GM19372 (cell line): ENCODE results near the gene GPNMB.
"Not testable (repeated sequence)": the region's sequence is repeated elsewhere in the genome, so short reads cannot be mapped to it uniquely, and the experiment has no call there.

Experiments
- ATAC-seq: cut with Tn5 transposase; IDR thresholded peaks from one replicate; pipeline ENCODE4 v1.9.1; 2021; ENCODE audit warnings: mild to moderate bottlenecking, low read depth, moderate library complexity; ENCODE audit not compliant: unreplicated experiment

Gene GPNMB

DNA sequence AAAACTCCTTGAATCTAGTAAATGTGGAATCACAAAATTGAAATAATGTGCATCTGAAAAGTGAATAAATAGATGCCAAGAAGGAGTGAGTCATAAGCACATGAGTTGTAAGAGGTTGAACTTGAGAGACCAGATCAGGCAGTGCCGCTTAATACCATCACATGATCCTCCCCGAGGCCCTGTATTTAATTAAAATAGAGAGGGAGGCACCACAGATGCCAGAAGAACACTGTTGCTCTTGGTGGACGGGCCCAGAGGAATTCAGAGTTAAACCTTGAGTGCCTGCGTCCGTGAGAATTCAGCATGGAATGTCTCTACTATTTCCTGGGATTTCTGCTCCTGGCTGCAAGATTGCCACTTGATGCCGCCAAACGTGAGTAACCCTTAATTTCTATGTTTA, at the start of gene GPNMB:
Gene GPNMB (plus strand): TSS at position 221 of the 400 bp plus-strand sequence. CDS start 83 bp downstream, at position 304.
- no peak for ATAC-seq

DNA sequence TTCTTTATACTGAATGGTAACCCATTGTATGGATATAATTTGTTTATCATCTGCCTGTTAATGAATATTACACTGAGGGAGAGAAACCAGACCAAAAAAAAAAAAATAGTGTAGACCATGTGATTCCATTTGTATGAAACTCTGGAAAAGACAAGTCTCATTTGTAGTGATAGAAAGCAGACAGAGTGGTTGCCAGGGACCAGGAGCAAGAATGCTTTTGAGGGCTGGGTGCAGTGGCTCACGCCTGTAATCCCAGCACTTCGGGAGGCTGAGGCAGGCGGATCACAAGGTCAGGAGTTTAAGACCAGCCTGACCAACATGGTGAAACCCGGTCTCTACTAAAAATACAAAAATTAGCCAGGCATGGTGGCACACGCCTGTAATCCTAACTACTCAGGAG, 48.8 kb upstream of the GPNMB start:
- not testable (repeated sequence) for ATAC-seq

DNA sequence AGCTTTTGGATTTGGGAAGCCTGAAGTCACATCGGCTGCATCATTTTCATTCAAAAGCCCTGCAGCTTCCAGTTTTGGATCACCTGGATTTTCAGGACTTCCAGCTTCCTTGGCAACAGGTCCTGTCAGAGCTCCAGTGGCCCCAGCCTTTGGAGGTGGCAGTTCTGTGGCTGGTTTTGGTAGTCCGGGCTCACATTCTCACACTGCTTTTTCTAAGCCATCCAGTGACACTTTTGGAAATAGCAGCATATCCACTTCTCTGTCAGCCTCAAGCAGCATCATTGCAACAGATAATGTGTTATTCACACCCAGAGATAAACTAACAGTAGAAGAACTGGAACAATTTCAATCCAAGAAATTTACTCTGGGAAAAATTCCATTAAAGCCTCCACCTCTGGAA, 46.2 kb upstream of the GPNMB start:
- no peak for ATAC-seq

DNA sequence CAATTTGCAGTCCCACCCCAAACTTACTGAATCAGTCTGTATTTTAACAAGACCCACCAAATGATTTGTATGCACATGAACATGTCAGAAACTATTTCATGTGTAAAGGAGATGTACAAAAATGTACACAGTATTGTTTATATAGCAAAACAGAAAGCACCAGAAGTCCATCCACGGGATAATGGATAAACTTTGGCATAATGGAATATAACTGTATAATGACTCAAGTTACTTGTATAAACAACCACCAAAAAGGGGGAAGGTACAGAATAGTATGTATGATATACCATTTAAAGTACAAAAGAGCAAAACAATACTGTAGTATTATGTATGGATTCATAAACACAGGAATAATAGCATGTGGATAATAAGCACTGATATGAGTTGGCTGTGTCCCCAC, 42.3 kb upstream of the GPNMB start:
- ATAC-seq, result no peak

DNA sequence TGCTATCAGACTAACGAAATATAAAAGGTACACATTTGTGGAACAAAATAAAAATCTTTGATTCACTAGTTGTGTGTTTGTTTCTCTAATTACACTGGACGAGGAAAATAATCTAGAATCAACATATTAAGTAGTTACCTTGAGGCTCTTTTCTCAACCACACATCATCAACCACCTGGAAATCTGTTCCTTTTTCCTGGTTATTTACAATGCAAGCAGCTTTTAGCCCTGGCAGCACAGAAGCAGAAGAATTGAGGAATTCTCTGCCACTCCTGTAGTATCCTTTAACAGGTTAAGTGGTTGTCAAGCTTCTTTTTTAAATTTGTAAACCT, 41.0 kb upstream of the GPNMB start:
- ATAC-seq, result no peak

DNA sequence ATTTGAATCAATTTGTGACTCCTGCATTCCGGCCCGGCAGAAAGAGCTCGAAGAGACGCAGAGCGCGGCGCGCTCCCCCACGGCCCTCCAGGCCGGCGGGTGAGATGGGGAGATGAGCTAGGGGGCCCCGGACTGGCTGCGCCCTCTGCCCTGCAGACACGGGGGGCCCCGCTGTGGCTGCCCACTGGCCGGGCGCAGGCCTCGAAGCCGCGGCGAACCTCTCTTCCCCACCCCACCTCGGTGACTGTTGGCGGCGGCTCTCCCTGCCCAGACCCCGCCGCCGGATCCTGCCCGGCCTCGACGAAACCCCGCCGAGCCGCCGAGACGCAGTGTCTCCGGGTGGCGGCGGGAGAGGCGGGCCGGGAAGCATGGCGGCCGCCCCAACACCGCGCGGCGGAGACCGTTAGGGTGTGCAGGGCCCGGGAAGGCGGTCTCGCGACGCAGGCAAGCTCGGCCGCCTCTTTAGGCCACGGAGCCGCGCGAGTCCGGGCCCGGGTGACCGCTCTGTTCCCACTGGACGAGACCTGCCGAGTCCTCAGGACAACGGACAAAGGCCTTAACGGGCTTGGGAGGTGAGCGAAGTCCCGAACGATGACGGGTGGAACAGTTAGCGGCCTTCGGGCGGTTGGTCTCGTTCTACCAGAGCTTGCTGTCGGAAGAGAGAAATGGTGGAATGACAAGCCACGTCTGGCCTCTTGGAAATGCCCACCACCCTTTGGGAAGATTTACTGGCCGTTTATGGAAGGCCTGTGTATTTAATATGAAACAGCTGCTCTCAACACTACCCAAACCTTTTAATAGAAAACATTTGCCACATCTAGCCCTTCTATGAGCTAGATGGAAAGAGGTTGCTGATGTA, 40.4 kb upstream of the GPNMB start:
- ATAC-seq, result peak; percentile 54

DNA sequence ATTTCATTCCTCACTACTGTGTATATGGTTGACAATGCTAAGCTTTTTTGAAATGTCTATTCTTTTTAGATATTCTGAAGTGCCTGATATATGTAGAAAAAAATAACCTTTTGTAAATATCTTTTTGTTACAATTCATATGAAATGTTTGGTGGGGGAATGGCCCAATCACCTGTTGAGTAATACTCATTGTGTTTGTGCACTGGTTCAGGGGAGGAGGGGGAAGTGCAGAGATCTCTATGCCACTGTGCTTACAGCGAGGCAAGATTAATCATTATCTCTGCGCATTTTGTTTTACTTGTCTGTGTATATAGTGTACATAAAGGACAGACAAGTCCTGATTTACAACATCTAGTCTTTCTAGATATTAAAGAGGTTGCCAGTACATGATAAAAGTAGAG, 39.6 kb upstream of the GPNMB start:
- ATAC-seq, result no peak

DNA sequence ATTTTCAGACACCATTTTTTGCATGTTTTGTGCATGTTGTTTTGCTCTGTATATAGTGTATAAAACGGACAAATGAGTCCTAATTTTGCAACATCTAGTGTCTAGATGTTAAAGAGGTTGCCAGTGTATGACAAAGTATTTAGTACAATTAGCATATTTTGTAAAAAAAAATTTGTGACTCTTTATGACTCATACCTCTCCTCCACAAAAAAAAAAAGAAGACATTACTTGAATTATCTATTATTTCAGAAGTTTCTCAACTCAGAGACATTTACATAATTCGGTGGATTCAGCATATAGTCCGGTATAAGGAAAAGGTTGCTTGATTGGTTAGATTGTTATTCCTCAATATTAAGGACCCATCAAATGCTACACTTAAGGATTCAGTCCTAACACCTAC, 38.7 kb upstream of the GPNMB start:
- no peak for ATAC-seq

DNA sequence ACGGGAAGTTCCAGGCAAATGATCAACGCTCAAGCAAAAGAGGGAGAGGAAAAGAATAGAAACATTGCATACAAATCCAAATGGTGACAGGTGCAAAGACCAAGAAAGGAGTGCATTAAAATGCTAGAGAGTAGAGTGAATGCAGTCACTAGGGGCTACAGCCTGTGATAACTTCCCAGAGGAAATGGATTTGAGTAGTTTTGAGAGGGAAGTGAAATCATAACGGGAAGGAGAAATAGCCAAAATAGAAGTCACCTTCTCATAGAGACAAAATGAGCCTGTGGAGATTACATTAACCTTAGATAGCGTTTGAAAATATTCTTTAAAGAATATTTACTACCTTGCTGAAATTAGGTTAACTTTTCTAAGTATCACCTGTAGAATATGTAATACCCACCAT, 38.3 kb upstream of the GPNMB start:
- no peak for ATAC-seq

DNA sequence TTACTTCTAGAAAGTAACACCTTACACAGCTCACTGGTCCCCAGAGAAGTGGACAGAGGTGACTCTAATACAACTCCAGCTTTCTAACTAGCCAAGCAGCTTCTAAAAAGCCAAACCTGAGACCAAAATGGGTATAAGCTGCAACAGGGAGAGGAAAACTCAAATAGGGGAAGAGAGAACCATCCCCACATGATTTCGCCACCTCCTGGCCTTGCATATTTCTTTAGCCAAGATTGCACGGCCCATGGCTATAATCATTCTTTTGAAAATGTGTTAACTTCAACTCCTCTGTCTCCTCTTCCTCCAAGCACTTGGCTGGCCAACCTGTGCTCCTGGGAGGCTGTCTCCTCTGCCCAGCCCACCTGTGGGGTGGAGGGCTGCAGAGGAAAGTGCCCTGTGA, 36.1 kb upstream of the GPNMB start:
- no peak for ATAC-seq

DNA sequence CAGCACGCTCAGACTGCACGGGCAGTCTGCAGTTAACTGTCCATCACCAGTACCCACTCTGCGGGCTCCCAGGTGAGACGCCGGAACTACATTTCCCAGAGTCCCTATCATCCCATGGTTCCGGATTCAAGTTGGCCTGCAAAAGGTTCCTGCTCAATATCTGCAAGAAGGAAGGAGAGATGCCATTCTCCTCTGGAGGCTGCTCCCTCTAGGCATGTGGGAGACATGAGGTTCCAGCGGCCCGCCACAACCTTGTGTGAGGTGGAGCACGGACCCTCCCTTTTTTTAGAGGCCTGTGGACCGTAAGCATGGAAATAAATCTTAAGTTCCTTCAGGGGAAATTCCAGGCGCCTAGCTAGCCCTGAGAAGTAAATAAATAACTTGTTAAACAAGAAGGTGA, 35.0 kb upstream of the GPNMB start:
- ATAC-seq, result no peak

DNA sequence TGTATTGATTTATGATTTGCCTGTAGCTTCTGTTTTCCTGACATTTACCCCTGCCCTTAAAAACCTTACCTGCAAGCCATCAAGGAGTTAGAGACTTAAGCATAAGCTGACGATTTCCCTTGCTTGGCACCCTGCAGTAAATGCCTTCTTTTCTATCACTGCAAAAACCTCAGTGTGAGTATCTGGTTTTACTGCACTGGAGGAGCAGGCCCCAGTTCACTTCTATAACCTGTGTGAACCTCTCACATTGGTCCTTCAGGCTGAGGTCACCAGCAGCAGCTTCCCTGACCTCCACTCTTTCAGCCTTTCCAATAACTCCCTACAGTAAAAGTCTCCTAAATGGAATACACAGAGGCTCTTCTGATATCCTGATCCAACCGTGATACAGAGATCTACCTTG, 34.2 kb upstream of the GPNMB start:
- ATAC-seq, result no peak

DNA sequence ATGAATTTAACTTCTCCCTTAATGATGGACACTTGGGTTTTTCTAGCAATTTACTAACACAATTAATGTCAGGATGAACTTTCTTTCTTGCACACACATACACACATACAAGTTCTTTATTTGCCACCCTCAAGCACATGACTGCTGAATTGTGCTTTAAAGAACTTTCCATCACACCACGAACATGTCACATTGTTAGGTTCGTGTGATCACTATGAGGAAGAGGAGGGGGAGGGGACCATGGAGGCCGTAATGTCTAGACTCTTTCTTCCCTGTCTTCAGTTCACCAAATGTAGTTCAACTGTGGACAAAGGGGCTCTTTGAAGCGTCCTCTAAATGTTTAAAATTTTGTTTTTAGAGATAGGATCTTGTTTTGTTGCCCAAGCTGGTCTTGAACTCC, 33.7 kb upstream of the GPNMB start:
- ATAC-seq, result no peak

DNA sequence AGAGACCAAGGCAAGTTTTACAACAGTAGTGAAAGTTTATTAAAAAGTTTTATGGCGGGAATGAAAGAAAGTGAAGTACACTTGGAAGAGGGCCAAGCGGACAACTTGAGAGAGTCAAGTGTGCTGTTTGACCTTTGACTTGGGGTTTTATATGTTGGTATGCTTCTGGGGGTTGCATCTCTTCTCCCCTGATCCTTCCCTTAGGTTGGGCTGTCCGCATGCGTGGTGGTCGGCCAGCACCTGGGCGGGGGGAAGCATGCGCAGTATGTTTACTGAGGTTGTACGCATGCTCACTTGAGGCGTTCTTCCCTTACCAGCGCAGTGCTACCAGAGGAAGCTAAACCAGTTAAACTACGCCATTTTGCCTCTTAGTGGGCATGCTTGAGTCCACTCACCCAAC, 32.8 kb upstream of the GPNMB start:
- ATAC-seq, result no peak

DNA sequence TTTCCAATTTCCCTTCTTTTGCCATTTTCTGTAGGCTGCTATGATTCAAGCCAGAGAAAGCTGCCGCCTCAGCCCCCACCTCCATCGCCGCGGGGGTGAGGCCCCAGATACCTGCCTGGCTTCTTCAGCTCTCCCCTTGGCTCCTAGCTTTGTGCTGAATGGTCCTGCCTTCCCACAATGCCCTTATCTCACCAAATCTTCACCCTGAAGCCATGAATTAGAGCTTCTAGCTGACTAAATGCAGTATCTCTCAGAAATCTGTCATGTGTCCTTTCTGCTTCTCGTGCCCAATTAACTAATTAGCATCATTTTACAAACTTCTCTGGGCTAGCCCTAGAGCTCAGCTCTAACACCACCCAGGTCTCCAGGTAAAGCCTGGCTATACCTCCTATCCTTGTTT, 32.2 kb upstream of the GPNMB start:
- no peak for ATAC-seq

DNA sequence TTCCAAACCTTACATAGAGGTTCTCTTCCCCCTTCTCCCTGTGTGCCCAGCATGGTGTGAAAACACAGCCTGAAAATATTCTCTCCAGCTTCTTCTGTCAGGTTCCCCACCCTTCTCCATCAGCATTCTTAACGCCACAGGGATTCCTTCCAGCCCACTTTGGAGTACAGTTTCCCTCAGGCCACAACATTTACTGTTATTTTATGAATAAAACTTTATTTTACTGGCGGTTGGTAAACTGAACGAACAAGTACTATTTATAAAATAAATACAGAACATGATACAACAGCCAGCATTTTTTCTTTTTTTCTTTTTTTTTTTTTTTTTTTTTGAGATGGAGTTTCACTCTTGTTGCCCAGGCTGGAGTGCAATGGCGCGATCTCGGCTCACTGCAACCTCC, 31.6 kb upstream of the GPNMB start:
- ATAC-seq, result no peak

DNA sequence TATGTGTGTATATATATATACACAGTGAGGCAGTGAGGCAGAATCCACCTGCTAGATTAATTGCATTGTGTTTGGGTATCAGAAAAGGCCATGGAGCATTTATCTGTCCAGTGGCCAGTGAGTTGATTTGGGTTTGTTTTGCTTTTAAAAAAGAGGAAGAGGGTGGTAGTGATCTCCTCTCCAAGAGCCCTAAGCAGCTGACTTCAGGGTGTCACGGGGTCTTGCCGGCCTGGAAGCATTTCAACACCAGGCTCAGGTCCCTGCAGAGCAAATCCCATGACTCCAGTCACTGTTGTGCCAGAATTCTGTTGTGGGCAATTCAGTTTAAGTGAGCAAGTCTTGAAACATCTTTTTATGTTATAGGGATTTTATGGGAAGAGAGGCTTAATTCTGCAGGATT, 30.6 kb upstream of the GPNMB start:
- ATAC-seq, result no peak

DNA sequence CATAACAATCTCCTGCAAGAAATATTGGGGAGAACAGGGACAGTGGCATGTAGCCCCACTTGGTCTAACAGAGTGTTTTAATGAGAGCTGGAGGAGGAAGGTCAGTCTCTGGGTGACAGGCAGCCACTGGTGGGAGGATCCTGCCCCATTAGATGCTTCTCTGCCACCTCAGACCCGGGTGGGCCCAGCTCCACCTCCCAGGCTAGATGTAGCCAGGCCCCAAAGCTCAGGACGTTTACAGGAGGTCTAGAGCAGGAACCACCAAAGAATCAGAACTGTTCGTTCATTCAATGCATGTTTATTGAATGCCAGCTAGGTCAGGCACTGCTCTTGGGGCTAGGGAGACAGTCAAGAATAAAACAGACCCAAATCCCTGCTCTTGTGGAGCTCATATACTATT, 28.4 kb upstream of the GPNMB start:
- no peak for ATAC-seq

DNA sequence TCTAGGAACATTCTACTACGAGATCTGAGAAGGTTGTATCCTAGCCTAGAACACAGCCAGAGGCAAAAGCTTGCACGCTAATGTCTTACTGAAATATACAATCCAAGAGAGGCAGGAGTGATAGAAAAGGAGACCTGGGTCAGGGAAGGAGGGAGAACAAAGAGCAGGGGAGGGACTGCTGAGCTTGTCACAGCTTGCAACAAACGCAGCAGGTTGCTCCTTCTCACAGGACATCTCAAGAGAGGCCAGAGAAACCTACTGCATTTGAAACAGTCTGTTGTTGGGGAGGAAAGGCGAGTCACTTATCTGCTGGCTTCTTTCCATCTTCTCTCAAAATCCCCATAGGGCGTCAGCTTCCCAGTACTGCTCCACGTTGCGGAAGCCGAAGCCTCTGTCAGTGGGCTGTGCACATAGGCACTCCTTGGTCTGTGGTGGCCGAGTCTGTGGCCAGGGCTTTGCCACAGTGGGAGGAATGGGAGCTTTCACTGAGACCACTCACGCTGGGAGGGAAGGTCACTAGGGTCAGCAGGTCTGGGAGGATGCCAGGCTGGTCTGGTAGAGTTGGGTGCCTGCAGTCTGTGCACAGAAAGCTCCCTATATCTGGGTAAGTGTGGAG, 25.8 kb upstream of the GPNMB start:
- no peak for ATAC-seq

DNA sequence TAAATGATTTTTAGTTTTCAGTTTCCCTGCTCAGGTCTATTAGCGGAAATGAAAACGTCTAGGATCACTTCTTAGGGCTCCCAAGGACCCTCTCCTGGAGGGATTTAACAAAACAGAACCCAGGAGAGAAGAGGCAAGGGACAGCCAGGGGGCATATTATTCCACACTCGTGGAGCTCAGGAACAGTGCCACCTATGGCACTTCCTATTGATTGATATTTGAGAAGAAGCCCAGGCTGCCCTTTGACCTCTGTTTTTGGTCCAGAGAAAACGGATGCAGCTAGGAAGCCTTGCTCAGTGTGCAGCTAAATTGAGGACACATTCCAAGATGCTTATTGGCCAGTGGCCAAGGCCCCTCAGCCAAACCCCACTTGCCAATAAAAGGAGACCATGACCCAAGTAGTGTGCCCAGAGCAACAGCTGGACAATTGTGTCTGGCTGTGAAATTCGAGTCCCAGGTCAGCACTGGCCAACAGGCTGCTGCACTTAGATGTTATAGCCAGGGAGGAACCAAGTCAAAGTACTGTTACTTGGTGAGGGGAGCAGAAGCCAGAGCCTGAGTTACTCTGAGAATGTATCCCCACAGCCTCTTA, 24.0 kb upstream of the GPNMB start:
- ATAC-seq, result no peak

DNA sequence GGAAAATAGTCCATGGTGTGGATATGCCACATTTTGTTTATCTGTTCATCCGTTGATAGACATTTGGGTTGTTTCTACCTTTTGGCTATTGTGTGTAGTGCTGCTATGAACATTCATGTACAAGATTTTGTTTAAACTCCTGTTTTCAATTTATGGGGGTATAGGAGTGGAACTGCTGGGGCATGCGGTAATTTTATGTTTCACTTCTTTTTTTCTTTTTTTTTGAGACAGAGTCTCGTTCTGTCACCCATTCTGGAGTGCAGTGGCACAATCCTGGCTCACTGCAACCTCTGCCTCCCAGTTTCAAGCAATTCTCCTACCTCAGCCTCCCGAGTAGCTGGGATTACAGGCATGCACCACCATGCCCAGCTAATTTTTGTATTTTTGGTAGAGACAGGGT, 22.2 kb upstream of the GPNMB start:
- not testable (repeated sequence) for ATAC-seq

DNA sequence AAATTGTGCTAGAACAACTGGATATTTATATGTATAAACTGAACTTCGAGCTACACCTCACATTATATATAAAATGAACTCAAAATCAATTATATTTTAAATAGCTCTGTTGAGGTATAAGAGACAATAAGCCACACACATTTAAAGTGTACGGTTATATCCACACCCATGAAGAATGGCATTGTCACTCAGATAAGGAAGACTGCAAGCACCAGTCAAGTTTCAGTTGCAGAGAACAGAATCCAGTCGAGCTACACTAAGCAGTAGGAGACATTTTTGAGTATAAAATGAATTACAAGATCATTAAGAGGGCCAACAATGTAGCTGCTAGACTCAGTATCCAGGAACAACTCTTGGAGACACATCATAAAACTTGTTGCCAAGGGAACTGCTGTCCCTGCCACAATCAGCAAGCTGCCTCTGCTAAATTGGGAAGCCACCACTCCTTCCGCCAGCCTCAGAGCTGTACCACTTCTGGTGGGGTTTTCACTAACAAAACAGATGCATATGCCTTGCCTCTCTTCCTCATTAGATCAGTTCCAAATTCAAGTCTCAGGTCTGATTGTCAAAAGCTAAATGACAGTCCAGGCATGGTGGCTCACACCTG, 19.6 kb upstream of the GPNMB start:
- no peak for ATAC-seq
